ENCODE measurements around the gene RNPEP. TPM values are rescaled to one million over a fixed set of nuclear protein-coding genes. Genes with fewer than 3 reads are reported as not detected.
"Not testable (repeated sequence)": the region's sequence is repeated elsewhere in the genome, so short reads cannot be mapped to it uniquely, and the experiment has no call there.

Gene RNPEP, protein sequence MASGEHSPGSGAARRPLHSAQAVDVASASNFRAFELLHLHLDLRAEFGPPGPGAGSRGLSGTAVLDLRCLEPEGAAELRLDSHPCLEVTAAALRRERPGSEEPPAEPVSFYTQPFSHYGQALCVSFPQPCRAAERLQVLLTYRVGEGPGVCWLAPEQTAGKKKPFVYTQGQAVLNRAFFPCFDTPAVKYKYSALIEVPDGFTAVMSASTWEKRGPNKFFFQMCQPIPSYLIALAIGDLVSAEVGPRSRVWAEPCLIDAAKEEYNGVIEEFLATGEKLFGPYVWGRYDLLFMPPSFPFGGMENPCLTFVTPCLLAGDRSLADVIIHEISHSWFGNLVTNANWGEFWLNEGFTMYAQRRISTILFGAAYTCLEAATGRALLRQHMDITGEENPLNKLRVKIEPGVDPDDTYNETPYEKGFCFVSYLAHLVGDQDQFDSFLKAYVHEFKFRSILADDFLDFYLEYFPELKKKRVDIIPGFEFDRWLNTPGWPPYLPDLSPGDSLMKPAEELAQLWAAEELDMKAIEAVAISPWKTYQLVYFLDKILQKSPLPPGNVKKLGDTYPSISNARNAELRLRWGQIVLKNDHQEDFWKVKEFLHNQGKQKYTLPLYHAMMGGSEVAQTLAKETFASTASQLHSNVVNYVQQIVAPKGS
- 10 to 100 TPM; 36.9 to 39.8 TPM for total RNA-seq

DNA sequence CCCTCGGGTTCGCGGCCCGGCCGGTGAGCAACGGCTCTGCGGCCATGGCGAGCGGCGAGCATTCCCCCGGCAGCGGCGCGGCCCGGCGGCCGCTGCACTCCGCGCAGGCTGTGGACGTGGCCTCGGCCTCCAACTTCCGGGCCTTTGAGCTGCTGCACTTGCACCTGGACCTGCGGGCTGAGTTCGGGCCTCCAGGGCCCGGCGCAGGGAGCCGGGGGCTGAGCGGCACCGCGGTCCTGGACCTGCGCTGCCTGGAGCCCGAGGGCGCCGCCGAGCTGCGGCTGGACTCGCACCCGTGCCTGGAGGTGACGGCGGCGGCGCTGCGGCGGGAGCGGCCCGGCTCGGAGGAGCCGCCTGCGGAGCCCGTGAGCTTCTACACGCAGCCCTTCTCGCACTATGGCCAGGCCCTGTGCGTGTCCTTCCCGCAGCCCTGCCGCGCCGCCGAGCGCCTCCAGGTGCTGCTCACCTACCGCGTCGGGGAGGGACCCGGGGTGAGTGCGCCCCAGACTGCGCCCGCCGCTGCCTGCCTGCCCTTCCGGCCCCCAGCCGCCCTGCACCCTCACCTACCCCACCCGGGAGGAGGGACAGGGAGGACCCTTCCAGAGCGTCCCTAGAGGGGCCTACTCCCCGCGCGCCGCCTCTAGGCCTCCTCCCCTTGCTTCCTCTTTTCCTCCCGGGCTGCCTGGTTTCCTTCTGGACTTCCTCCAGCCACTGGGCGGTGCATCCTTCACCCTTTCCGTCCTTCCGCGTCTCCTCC is at the start of gene RNPEP:
Gene RNPEP, plus strand, starts transcription at position 26 of the 757 bp plus-strand sequence. Its CDS starts 19 bp downstream, at position 45.
- no peaks in the 10 kb centered on the region for H3K27me3 Mint-ChIP-seq
- peak; percentile 83 for ATAC-seq (replicated peaks)
- H3K27ac Mint-ChIP-seq, result peak within 1 kb of the TSS; percentile 93
- peaks cover 6% of the 10 kb centered on the region for H3K36me3 Mint-ChIP-seq (ENCODE audit: low read depth)
- no peaks in the 10 kb centered on the region for H3K9me3 Mint-ChIP-seq
- peak within 1 kb of the TSS; percentile 96 for H3K4me3 Mint-ChIP-seq
- H3K4me1 Mint-ChIP-seq, result peaks cover 19% of the 10 kb centered on the region

DNA sequence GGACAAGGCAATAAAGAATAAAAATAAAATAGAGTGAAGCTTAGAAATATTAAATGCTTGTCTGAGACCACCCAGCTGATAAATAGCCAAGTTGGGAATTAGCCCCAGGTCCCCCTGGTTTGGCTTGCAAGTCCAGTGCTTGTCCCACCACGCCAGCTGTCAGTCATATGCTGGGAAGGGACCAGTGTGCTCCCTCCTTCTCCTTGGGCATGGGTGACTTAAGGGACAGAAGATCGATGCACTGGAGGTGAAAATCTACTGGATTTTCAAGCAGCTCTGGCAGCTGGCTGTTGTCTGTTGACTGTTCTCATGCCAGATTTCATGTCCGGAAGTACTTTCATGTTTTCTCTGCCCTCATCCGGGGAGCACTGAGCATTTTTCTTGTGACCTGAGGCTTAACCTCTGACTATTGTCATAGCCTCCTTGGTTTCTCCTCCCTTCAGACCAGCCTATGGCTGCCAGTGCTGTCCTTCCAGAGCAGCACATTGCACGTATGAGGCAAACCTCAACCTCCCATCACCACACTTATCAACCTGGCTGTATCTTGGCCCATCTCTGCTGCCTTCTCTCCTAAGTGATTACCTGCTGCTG is 48.5 kb upstream of the RNPEP start:
- Mint-ChIP-seq H3K9me3 (no peaks in the 10 kb centered on the region), H3K27ac (no peak overlapping the region), H3K4me1 (no peaks in the 10 kb centered on the region), H3K27me3 (peaks cover 3% of the 10 kb centered on the region), H3K4me3 (no peak overlapping the region), H3K36me3 (ENCODE audit: low read depth) (no peaks in the 10 kb centered on the region)
- ATAC-seq (replicated peaks), result no peak

DNA sequence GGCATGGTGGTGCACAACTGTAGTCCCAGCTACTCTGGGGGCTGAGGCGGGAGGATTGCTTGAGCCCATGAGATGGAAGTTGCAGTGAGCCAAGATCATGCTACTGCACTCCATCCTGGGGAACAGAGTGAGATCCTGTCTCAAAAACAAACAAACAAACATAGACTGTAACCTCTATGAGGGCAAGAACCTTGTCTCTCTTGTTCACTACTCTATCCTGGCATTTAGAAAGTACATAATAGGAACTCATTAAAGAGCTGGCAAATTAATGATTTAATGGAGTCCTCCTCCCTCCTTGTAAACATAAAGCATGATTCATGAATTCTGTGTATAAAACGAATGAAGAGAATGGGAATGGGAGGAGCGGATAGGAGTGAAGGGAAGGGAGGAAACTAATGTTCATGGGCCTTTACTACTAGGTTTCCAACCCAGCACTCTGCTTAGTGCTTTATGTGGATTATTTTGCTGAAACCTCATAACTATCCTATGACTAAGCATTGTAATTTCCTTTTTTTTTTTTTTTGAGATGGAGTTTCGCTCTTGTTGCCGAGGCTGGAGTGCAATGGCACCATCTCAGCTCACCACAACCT is 44.7 kb upstream of the RNPEP start:
- H3K27me3 Mint-ChIP-seq, result peaks cover 7% of the 10 kb centered on the region
- H3K9me3 Mint-ChIP-seq, result no peaks in the 10 kb centered on the region

DNA sequence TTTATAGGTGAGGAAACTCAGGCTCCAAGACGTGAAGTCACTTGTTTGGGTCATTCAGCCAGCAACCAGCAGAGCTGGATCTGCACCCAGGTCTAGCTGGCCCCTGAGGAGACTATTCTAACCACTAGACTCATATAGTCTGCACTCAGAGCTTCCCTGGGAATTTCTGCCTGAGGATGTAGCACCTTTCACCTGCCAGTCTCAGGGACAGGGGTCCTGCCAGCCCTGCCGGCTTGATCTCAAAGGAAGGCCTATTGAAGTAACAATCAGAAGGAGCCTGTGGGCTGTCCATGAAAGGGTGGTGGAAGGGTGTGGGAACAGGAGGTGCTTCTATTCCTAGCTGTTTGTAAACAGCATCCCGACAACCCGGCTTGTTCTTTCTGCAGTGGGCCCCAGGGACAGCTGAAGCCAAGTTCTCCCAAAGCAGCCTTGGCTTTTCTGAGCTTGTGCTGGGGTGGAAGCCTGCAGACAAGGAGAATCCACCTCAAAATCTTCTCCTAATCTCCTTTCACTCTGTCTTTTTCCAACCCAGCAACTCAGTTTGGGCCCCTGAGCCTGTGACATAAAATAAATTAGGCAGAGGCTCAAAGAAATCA is 43.9 kb upstream of the RNPEP start:
- no peaks in the 10 kb centered on the region for H3K4me1 Mint-ChIP-seq
- H3K27ac Mint-ChIP-seq, result no peak overlapping the region
- no peaks in the 10 kb centered on the region for H3K36me3 Mint-ChIP-seq (ENCODE audit: low read depth)
- H3K4me3 Mint-ChIP-seq, result no peak overlapping the region
- H3K9me3 Mint-ChIP-seq, result no peaks in the 10 kb centered on the region
- peaks cover 7% of the 10 kb centered on the region for H3K27me3 Mint-ChIP-seq
- no peak for ATAC-seq (replicated peaks)

More for the DNA sequence above, 44.7 kb upstream of the RNPEP start:
- Mint-ChIP-seq H3K36me3 (ENCODE audit: low read depth) (no peaks in the 10 kb centered on the region), H3K4me3 (no peak overlapping the region), H3K27ac (no peak overlapping the region), H3K4me1 (no peaks in the 10 kb centered on the region)
- ATAC-seq (replicated peaks), result no peak

DNA sequence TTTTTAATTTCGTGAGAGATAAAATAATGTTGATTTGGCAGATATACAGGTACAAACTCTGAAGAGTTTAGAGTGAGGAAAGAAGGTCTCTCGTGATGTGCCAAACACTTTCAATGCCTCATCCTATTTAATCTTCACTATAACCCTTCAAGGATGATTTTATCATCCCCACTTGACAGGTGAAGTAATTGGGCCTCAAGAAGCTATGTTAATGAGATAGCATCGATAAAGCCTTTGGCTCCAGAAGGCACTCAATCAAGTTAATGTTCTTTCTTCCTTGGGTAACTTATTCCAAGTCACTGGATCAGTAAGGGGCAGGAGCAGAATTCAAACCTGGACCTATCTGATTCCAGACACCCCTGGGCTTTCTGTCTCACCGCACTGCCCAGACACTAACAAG is 43.3 kb upstream of the RNPEP start:
- Mint-ChIP-seq H3K27ac (no peak overlapping the region), H3K36me3 (ENCODE audit: low read depth) (no peaks in the 10 kb centered on the region), H3K4me1 (no peaks in the 10 kb centered on the region), H3K9me3 (no peaks in the 10 kb centered on the region), H3K4me3 (no peak overlapping the region), H3K27me3 (peaks cover 13% of the 10 kb centered on the region)
- ATAC-seq (replicated peaks), result no peak

DNA sequence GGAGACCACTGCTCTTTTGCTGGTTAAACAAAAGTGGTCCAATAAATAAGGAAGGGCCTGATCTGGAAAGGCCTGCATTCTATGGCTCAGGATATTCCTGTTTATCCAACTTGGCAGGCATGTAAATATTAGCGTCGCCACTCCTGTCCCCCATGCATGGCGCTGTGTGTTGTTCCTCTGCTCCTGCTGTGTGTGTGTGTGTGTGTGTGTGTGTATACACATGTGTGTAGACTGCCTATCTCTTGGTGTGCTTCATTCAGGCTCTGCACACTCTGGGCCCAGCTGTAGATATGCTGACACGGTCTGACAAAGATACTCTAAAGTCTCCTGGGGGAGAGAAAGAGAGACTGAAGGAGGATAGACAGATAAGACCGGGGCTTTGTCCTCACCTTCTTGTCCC is 42.9 kb upstream of the RNPEP start:
- H3K4me1 Mint-ChIP-seq, result no peaks in the 10 kb centered on the region
- peaks cover 15% of the 10 kb centered on the region for H3K27me3 Mint-ChIP-seq
- ATAC-seq (replicated peaks), result no peak
- H3K36me3 Mint-ChIP-seq (ENCODE audit: low read depth), result no peaks in the 10 kb centered on the region
- H3K4me3 Mint-ChIP-seq, result no peak overlapping the region
- H3K9me3 Mint-ChIP-seq, result no peaks in the 10 kb centered on the region
- H3K27ac Mint-ChIP-seq, result no peak overlapping the region

DNA sequence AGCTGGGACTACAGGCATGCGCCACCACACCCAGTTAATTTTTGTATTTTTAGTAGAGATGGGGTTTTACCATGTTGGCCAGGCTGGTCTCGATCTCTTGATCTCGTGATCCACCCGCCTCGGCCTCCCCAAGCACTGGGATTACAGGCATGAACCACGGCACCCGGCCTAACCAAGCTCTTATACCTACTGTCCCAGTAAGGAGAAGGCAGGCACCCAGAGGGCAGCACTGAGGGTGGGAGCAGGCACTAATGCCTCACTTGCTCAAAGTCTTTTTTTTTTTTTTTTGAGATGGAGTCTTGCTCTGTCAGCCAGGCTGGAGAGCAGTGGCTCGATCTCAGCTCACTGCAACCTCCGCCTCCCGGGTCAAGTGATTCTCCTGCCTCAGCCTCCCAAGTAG is 42.1 kb upstream of the RNPEP start:
- H3K9me3 Mint-ChIP-seq; H3K27ac Mint-ChIP-seq; ATAC-seq (replicated peaks); H3K36me3 Mint-ChIP-seq (ENCODE audit: low read depth); H3K4me1 Mint-ChIP-seq; H3K4me3 Mint-ChIP-seq: not testable (repeated sequence)
- H3K27me3 Mint-ChIP-seq, result peaks cover 22% of the 10 kb centered on the region

DNA sequence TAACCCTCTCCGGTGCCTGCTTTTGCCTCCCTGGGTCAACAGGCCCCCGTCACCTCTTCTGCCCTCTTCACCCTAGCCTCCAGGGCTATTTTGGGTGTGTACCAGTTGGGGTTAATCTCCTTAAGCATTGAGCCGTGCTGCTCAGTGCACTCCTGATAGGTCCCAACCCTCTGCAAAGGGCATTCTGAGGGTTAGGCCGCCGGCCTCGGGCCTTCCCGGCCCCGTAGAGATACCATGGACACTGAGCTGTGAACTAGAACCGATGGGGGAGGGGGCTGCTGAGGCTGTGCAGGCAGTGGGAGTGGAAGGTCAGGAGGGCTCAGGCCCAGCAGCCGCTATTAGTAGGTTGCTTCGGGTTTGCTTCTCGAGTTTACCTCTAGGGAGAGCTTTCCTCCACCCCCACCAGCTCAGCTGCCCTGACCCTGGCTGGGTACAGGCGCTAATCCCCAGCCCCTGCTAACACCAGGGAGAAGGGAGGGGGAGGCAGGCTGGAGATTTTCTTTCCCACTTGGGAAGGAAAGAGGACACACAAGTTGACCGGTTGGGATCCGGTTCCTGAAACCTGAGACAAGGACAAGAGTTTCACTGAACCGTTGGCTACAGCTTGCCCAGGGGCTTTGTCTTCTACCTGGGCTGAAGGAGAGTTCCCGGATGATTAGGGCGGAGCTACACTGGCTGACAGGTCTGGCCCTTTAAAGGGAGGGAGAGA is 40.9 kb upstream of the RNPEP start:
- H3K4me3 Mint-ChIP-seq, result no peak overlapping the region
- ATAC-seq (replicated peaks), result no peak
- H3K9me3 Mint-ChIP-seq, result no peaks in the 10 kb centered on the region
- no peaks in the 10 kb centered on the region for H3K36me3 Mint-ChIP-seq (ENCODE audit: low read depth)
- H3K27me3 Mint-ChIP-seq, result peaks cover 32% of the 10 kb centered on the region
- H3K27ac Mint-ChIP-seq, result no peak overlapping the region
- no peaks in the 10 kb centered on the region for H3K4me1 Mint-ChIP-seq

DNA sequence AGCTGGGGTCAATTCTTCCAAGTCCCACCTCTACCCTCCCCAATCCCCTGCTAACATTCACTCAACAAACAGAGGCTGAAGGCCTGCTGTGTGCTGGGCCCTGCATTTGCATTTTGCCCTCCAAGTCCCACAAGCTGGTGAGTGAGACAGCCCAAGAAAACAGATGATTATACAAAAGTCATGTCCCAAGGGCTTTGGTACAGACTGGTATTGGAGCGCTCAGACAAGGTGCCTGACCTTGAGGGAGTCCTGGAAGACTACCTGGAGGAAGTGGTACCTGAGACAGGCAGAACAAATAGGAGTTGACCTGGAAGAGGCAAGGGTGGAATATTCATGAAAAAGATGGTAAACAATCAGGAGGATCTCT is 40.3 kb upstream of the RNPEP start:
- Mint-ChIP-seq H3K27me3 (peaks cover 37% of the 10 kb centered on the region), H3K4me1 (no peaks in the 10 kb centered on the region), H3K9me3 (no peaks in the 10 kb centered on the region), H3K36me3 (ENCODE audit: low read depth) (no peaks in the 10 kb centered on the region), H3K27ac (no peak overlapping the region), H3K4me3 (no peak overlapping the region)
- no peak for ATAC-seq (replicated peaks)

DNA sequence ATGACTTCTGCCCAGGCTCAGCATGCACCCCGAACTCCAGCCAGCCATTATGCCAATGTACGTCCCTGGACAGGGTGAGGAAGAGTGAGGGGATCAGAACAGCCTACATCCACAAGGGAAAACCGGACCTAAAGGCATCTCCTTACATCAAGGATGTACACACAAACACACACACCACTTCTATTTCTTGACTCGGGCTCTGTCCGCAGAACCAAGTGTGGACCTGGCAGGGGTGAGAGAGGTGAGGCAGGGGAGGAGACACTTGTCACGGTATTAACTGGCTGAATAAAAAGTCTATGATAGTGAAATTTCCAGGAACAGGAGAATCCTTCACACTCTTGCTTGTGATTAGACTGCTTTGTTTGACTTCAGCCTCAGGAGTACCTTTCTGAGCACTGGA is 38.4 kb upstream of the RNPEP start:
- peaks cover 47% of the 10 kb centered on the region for H3K27me3 Mint-ChIP-seq
- H3K4me3 Mint-ChIP-seq, result no peak overlapping the region
- H3K9me3 Mint-ChIP-seq, result no peaks in the 10 kb centered on the region

DNA sequence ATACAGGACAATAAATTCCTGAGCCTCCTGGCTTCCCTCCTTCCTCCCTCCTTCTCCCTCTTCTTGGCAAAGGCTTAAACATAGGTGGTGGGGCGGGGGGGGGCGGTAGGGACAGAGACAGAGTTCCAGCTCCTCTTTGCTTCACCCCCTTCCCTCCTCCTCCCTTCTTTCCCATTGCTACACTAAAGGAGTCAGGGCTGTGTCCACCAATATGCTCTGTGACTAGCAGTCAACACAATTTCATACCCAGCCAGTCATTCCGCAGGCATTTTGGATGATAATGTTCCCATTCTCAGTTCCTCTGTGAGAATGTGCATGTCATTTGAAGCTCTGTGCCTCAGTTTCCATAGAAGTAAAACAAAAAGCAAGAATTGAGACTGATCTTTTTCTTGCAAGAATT is 37.8 kb upstream of the RNPEP start:
- no peak for ATAC-seq (replicated peaks)
- Mint-ChIP-seq H3K4me1 (no peaks in the 10 kb centered on the region), H3K27me3 (peaks cover 46% of the 10 kb centered on the region), H3K27ac (no peak overlapping the region), H3K9me3 (no peaks in the 10 kb centered on the region), H3K36me3 (ENCODE audit: low read depth) (no peaks in the 10 kb centered on the region), H3K4me3 (no peak overlapping the region)

More for the DNA sequence above, 38.4 kb upstream of the RNPEP start:
- Mint-ChIP-seq H3K4me1 (no peaks in the 10 kb centered on the region), H3K36me3 (ENCODE audit: low read depth) (no peaks in the 10 kb centered on the region), H3K27ac (no peak overlapping the region)
- no peak for ATAC-seq (replicated peaks)

DNA sequence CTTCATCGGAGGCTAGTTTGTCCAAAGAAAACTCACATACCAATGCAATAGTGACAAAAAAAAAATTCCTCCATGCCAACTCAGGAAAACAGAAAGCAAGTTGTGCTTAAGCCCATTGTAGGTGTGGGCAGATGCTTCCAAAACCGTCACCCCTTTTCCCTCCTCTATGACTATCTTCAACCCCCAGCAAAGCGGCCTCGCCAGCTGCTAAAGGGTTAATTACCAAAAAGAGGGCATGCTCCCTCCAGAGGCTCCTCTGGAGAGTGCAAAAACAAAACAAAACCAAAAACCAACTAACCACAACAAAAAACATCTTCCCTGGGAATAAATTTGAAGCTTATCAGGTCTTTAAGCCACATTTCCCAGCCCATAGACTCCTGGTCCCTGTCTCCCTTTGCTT is 37.3 kb upstream of the RNPEP start:
- ATAC-seq (replicated peaks), result no peak
- Mint-ChIP-seq H3K27ac (no peak overlapping the region), H3K4me3 (no peak overlapping the region), H3K9me3 (no peaks in the 10 kb centered on the region), H3K27me3 (peaks cover 45% of the 10 kb centered on the region), H3K36me3 (ENCODE audit: low read depth) (no peaks in the 10 kb centered on the region), H3K4me1 (no peaks in the 10 kb centered on the region)

DNA sequence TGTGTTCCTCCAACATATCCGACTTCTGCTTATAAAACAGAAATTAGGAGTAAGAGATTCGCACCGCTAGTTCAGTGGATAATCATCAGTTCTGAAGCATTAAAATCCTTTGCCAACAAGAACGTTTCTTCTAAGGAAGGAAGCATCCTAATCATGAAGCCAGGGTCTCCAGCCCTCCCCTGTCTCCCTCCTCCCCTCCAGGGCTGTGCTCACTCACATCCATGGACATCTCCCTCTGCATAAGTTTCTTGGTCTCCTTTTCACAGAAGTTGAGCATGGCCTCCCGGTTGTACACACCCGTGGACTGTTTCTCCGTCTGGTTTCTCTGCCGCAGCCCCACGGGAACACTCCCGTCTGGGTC is 36.6 kb upstream of the RNPEP start:
- Mint-ChIP-seq H3K36me3 (ENCODE audit: low read depth) (no peaks in the 10 kb centered on the region), H3K9me3 (no peaks in the 10 kb centered on the region), H3K27ac (no peak overlapping the region), H3K4me3 (no peak overlapping the region), H3K27me3 (peaks cover 45% of the 10 kb centered on the region), H3K4me1 (no peaks in the 10 kb centered on the region)
- ATAC-seq (replicated peaks), result no peak
